SK-N-DZ (cell line): ENCODE data around the gene SUSD6.
A peak's percentile ranks its signal among the peaks of the same experiment; 100 is the strongest.
"Not testable (repeated sequence)": the region's sequence is repeated elsewhere in the genome, so short reads cannot be mapped to it uniquely, and the experiment has no call there.

Experiments
- DNase-seq: peaks from one replicate; pipeline ENCODE4 v3.0.0-alpha.2; 2015; ENCODE audit warnings: low spot score

The SUSD6 gene

GRCh38 chr14:69712599-69713088, 101.2 kb downstream of the SUSD6 start:
- no peak for DNase-seq

GRCh38 chr14:69713209-69713781, 101.9 kb downstream of the SUSD6 start:
- DNase-seq = no peak

GRCh38 chr14:69713993-69714679, 102.7 kb downstream of the SUSD6 start:
- no peak for DNase-seq

GRCh38 chr14:69715725-69716477, 104.5 kb downstream of the SUSD6 start:
- DNase-seq = peak; percentile 30

DNA sequence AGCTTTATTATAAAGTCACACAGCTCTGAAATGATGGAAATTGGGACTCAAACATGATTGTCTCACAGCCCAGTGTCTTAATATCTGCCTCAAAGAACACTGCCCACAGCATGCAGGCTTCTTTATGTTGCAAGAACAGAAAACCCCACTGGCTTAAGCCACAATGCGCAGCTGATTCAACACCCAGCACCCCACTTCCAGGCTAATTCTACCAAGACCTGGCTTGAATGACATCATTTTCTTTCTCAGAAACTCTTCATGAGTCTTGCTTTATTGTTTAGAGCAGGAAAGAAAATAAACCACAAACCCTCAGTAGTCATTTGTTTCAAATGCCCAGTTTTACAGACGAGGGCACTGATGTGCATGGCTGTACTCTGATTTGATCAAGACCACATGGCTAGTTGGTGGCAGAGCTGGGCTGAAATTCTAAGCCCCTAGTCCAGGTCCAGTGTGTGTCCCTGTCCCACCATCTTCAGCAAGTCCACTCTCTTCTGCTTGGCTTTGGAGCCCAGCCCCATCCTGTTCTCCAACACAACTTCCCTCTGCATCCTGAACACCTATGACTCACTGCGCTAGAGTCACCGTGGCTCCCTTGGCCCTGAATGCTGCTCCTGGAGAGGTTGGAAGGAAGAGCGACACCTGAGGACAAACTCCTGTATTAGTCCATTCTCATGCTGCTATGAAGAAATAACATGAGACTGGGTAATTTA, 105.2 kb downstream of the SUSD6 start:
- no peak for DNase-seq

GRCh38 chr14:69718614-69719013, 107.2 kb downstream of the SUSD6 start:
- DNase-seq = not testable (repeated sequence)

GRCh38 chr14:69719501-69719951, 108.1 kb downstream of the SUSD6 start:
- DNase-seq = no peak

- no peak for DNase-seq
Measured at GRCh38 chr14:69720912-69721311, 109.5 kb downstream of the SUSD6 start.

GRCh38 chr14:69726761-69727511, 115.5 kb downstream of the SUSD6 start:
- DNase-seq = peak; percentile 63

DNA sequence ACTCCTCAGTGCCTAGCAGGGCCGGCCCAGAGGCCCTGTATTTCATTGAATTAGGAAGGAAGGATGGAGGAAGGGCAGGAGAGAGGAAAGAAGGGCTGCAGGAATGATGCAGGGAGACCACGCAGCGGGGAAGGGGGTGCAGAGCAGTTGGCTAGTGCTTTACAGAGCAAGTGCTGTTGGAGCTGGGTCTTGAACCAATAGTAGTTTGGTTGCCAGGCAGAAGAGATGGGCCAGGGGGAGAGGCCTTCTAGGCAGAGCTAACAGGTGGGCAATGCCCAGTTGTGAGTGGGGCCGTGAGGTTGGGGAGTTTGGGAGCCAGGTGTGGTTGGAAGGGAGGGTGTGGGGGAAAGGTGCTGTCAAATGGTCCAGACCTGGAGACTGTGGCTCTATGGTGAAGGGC, 116.5 kb downstream of the SUSD6 start:
- no peak for DNase-seq

DNA sequence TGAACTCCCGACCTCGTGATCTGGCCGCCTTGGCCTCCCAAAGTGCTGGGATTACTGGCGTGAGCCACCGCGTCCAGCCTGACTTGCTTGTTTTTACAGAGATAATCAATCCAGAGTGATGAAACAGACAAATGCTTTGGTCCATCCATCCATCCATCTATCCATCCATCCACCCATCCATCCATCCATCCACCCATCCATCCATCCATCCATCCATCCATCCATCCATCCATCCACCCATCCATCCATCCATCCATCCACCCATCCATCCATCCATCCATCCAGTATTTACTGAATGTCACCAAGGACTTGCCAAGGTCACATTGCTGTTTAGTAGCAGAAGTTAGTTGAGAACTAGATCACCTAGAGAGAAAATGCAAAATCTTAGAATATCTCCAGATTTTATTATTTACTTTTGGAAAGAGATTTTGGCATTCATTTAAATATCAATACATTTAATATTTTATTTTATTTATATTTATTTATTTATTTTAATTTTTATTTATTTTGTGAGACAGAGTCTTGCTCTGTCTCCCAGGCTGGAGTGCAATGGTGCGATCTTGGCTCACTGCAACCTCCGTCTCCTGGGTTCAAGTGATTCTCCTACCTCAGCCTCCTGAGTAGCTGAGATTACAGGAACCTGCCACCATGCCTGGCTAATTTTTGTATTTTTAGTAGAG, 120.7 kb downstream of the SUSD6 start:
- not testable (repeated sequence) for DNase-seq

DNA sequence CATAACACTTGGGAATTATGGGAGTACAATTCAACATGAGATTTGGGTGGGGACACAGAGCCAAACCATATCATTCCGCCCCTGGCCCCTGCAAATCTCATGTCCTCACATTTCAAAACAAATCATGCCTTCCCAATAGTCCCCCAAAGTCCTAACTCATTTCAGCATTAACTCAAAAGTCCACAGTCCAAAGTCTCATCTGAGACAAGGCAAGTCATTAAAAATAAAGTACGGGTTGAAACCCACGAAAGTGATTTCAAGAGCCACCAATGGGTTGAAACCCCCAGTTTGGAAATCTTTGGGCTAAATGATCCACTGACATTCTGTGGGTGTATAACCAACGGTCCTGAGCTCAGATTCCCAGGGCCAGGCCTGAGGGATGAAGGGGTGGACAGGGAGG, 125.0 kb downstream of the SUSD6 start:
- not testable (repeated sequence) for DNase-seq

- no peak for DNase-seq
Measured at GRCh38 chr14:69741055-69741454, 129.7 kb downstream of the SUSD6 start.

- DNase-seq = no peak
Measured at GRCh38 chr14:69749956-69750355, 138.6 kb downstream of the SUSD6 start.

DNA sequence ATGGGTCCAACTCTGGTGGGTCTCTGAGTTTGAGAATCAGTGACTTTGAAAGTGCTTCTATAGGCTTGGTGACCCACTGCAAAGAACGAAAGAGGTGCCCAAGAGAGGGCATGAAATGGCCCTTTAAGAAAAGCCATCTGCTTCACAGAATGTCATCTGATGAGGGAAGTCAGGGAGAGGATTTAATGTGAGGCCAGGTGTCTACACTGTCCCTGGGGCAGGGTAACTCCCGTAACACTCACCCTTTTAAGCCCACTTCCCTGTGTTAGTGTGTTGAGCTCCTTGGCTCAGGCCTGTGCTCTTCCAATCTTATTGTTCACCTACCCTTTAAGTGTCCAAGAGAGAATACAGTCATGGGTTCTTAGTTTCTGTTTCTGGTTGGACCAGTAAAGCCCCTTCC, 139.1 kb downstream of the SUSD6 start:
- no peak for DNase-seq

DNA sequence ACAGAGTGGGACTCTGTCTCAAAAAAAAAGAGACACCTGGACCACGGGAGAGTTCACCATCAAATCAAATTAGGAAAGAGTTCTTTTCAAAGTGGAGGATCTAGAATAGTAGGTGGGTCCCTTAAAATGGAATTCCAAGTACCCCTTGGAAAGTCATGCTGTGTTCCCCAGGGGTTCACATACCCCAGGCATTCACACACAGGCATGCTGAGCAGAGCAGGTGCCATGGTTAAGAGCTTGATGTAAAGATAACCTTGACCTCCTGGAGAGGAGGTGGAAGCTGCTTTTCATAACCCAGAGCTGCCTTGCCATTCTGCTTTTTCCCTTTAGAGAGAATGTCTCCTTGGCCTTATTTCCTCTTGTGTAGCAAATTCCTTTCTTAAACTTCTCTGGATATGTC, 141.4 kb downstream of the SUSD6 start:
- DNase-seq = no peak

GRCh38 chr14:69753860-69754259, 142.5 kb downstream of the SUSD6 start:
- no peak for DNase-seq

- no peak for DNase-seq
Measured at GRCh38 chr14:69754487-69754886, 143.1 kb downstream of the SUSD6 start.

DNA sequence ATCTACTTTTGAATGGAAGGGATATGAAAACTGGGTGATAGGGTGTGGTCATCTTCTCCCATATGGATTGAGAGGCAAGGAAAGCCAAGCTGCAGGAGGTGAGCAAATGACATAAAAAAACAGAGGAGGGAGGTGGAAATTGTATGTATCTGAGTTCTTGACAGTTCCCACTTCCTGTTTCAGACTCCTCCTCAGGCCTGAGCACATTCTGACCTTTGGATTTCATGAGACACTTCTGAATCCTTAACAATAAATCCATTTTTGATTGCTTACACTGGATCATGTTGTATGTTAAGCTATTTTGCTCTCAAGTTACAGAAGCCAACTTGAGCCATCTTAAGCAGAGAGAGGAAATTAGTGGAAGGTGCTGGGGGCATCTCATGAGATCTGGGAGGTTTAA, 143.9 kb downstream of the SUSD6 start:
- no peak for DNase-seq

DNA sequence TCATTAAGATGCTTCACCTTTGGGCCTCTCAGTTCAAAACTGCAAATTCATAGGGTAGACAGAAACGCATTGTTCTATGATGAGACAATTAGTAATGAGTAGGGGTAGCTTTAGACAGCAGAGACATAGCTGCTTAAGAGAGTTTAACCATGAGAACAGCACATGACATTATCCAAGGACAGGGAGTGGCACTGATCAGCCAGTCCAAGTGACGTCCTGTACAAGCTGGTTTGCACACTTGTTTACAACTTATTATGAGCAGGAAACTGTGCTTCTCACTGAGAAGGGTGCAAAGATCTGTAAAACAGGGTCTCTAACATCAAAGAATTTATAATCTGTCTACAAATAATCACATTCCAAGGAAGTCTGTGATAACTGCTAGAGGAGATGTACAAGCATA, 144.4 kb downstream of the SUSD6 start:
- DNase-seq = no peak

DNA sequence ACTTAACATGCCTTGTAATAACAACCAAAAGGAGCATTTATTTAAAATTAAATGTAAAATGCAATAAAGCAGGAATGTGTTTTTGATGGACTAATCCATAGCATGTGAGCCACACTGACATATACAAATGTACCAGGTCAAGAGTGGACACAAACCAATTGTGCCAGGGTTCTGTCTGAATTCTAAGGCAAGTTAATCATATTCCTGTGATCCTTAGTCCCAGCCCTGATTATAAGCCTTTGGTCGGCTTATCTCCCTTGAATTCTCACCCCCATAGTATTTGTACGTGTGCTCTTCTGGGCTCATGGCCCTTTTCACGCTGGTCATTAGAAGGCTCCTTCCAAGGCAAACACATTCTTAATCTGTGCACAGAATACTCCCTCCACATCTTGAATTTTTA, 144.9 kb downstream of the SUSD6 start:
- no peak for DNase-seq
